ENCODE measurements around the gene ULK3. TPM values are rescaled to one million over a fixed set of nuclear protein-coding genes. Genes with fewer than 3 reads are reported as not detected.

Gene ULK3
- total RNA-seq, 1 donor from 2014 or later: 46.5 TPM

GRCh38 chr15:74869372-74869725 is 26.4 kb upstream of the ULK3 start:
- Mint-ChIP-seq H3K4me3 (ENCODE audit: unreplicated experiment) (no peak overlapping the region), H3K9me3 (ENCODE audit: unreplicated experiment) (peaks cover 7% of the 10 kb centered on the region), H3K27me3 (ENCODE audit: unreplicated experiment) (peaks cover 4% of the 10 kb centered on the region), H3K36me3 (ENCODE audit: unreplicated experiment) (peaks cover 8% of the 10 kb centered on the region), H3K27ac (ENCODE audit: unreplicated experiment) (no peak overlapping the region), H3K4me1 (ENCODE audit: low read depth, unreplicated experiment) (peaks cover 11% of the 10 kb centered on the region)
- no peak for TF ChIP-seq CTCF (IDR thresholded peaks at IDR 0.05; ENCODE audit: partially characterized antibody, unreplicated experiment)
- no peak for DNase-seq

- Mint-ChIP-seq H3K36me3 (ENCODE audit: unreplicated experiment) (peaks cover 8% of the 10 kb centered on the region), H3K27ac (ENCODE audit: unreplicated experiment) (no peak overlapping the region)
- no peak for TF ChIP-seq CTCF (IDR thresholded peaks at IDR 0.05; ENCODE audit: partially characterized antibody, unreplicated experiment)
Measured at GRCh38 chr15:74868059-74868458, 25.1 kb upstream of the ULK3 start.

GRCh38 chr15:74867466-74868038 is 24.6 kb upstream of the ULK3 start:
- no peak overlapping the region for H3K27ac Mint-ChIP-seq (ENCODE audit: unreplicated experiment)
- H3K4me3 Mint-ChIP-seq (ENCODE audit: unreplicated experiment): no peak overlapping the region
- no peak for TF ChIP-seq CTCF (IDR thresholded peaks at IDR 0.05; ENCODE audit: partially characterized antibody, unreplicated experiment)
- peaks cover 8% of the 10 kb centered on the region for H3K36me3 Mint-ChIP-seq (ENCODE audit: unreplicated experiment)
- peaks cover 4% of the 10 kb centered on the region for H3K9me3 Mint-ChIP-seq (ENCODE audit: unreplicated experiment)
- H3K4me1 Mint-ChIP-seq (ENCODE audit: low read depth, unreplicated experiment): peaks cover 7% of the 10 kb centered on the region
- DNase-seq: no peak
- peaks cover 4% of the 10 kb centered on the region for H3K27me3 Mint-ChIP-seq (ENCODE audit: unreplicated experiment)

More at GRCh38 chr15:74868059-74868458, 25.1 kb upstream of the ULK3 start:
- H3K27me3 Mint-ChIP-seq (ENCODE audit: unreplicated experiment): peaks cover 6% of the 10 kb centered on the region
- DNase-seq: no peak
- H3K4me3 Mint-ChIP-seq (ENCODE audit: unreplicated experiment): no peak overlapping the region
- peaks cover 6% of the 10 kb centered on the region for H3K9me3 Mint-ChIP-seq (ENCODE audit: unreplicated experiment)
- peaks cover 9% of the 10 kb centered on the region for H3K4me1 Mint-ChIP-seq (ENCODE audit: low read depth, unreplicated experiment)

GRCh38 chr15:74866090-74866489 is 23.1 kb upstream of the ULK3 start:
- Mint-ChIP-seq H3K27ac (ENCODE audit: unreplicated experiment) (no peak overlapping the region), H3K4me3 (ENCODE audit: unreplicated experiment) (no peak overlapping the region), H3K27me3 (ENCODE audit: unreplicated experiment) (peaks cover 4% of the 10 kb centered on the region)

More at GRCh38 chr15:74866090-74866489, 23.1 kb upstream of the ULK3 start:
- peaks cover 4% of the 10 kb centered on the region for H3K9me3 Mint-ChIP-seq (ENCODE audit: unreplicated experiment)
- peaks cover 5% of the 10 kb centered on the region for H3K4me1 Mint-ChIP-seq (ENCODE audit: low read depth, unreplicated experiment)
- DNase-seq: no peak
- no peak for TF ChIP-seq CTCF (IDR thresholded peaks at IDR 0.05; ENCODE audit: partially characterized antibody, unreplicated experiment)
- peaks cover 8% of the 10 kb centered on the region for H3K36me3 Mint-ChIP-seq (ENCODE audit: unreplicated experiment)
